GM12878 (cell line): ENCODE measurements around the gene DTWD2. TPM values are rescaled to one million over a fixed set of nuclear protein-coding genes. Genes with fewer than 3 reads are reported as not detected.
A peak's percentile ranks its signal among the peaks of the same experiment; 100 is the strongest.
"Not testable (repeated sequence)": the region's sequence is repeated elsewhere in the genome, so short reads cannot be mapped to it uniquely, and the experiment has no call there.

Experiments
- ATAC-seq: fragments of 200-7000 bp; cut with Tn5 transposase; 3 replicates; pipeline ENCODE4 v1.9.1; 2020; ENCODE audit warnings: mild to moderate bottlenecking, moderate library complexity
- BruUV-seq: library from RNA; stranded (reverse); fragments of 400-500 nt; replicated peaks from 2 replicates; lab custom pipeline; 2021; lab: Mats Ljungman, UMichigan
- CTCF ChIA-PET: fragments of 300-600 bp; sonication (Branson Sonifier 250); formaldehyde crosslinking; extraction: SDS; loops from one replicate; lab custom pipeline; 2021; ENCODE audit warnings: inconsistent platforms; lab: Yijun Ruan, JAX
- POLR2A ChIA-PET: fragments of 350-600 bp; formaldehyde crosslinking; extraction: SDS; loops from one replicate; lab custom pipeline; 2021; ENCODE audit warnings: inconsistent platforms; lab: Charles Lee
- RAD21 ChIA-PET: fragments of 300-600 bp; sonication (Branson Sonifier 250); formaldehyde crosslinking; loops from one replicate; lab custom pipeline; 2023; ENCODE audit warnings: antibody characterized with exemption; ENCODE audit not compliant: unreplicated experiment; lab: Charles Lee
- SMC1A ChIA-PET: fragments of 300-600 bp; sonication (Branson Sonifier 250); formaldehyde crosslinking; loops from one replicate; lab custom pipeline; 2023; ENCODE audit not compliant: unreplicated experiment, uncharacterized antibody; lab: Charles Lee
- DNase-seq: peaks from one replicate; pipeline ENCODE4 v3.0.0-alpha.2; 2011; ENCODE audit warnings: low read depth, low spot score
- FAIRE-seq: peaks from 3 replicates; lab custom pipeline; 2011; peaks lifted over from hg19 to GRCh38; lab: Jason Lieb, UNC
- H2AFZ ChIP-seq: 2 replicates; pipeline ENCODE4 v1.6.0; 2011; ENCODE audit warnings: low read depth, low read length, control low read depth; ENCODE audit not compliant: control insufficient read depth
- H3K27ac ChIP-seq: 2 replicates; pipeline ENCODE4 v1.5.1; 2011; ENCODE audit warnings: control low read depth; ENCODE audit not compliant: control insufficient read depth, insufficient read depth
- H3K27me3 ChIP-seq, 2 experiments: replicated peaks in 1 of 2; 2 replicates each; pipeline versions ENCODE4 v1.6.0 to v1.6.1; 2011; ENCODE audit warnings: low read length in 1 of 2; ENCODE audit not compliant: control insufficient read depth in 2 of 2, insufficient read depth in 2 of 2
- H3K36me3 ChIP-seq, 2 experiments: 2 replicates each; pipeline ENCODE4 v1.5.1; 2011; ENCODE audit warnings: low read length in 1 of 2; ENCODE audit not compliant: control insufficient read depth in 2 of 2, insufficient read depth in 2 of 2
- H3K4me1 ChIP-seq: 2 replicates; pipeline ENCODE4 v1.6.1; 2011; ENCODE audit warnings: mild to moderate bottlenecking, low read length, moderate library complexity, mixed read lengths; ENCODE audit not compliant: control insufficient read depth, insufficient read depth
- H3K4me2 ChIP-seq: 2 replicates; pipeline ENCODE4 v1.6.0; 2011; ENCODE audit warnings: control low read depth; ENCODE audit not compliant: control insufficient read depth, insufficient read depth
- H3K4me3 ChIP-seq: fragments of 200-600 bp; sonication (generic); 2 replicates; pipeline ENCODE4 v1.5.1; 2016
- H3K79me2 ChIP-seq: 2 replicates; pipeline ENCODE4 v1.6.0; 2011; ENCODE audit warnings: low read length; ENCODE audit not compliant: control insufficient read depth, insufficient read depth
- H3K9ac ChIP-seq: 2 replicates; pipeline ENCODE4 v1.8.0; 2011; ENCODE audit warnings: low read length, control low read depth, mixed read lengths; ENCODE audit not compliant: control insufficient read depth, insufficient read depth
- H3K9me3 ChIP-seq: replicated peaks from 3 replicates; pipeline ENCODE4 v1.5.1; 2011; ENCODE audit warnings: mild to moderate bottlenecking, low read length; ENCODE audit not compliant: control insufficient read depth, insufficient read depth
- H4K20me1 ChIP-seq: 2 replicates; pipeline ENCODE4 v1.6.0; 2011; ENCODE audit not compliant: control insufficient read depth, insufficient read depth
- ATF7 ChIP-seq: fragments of 450-650 bp; IDR thresholded peaks from 2 replicates; pipeline ENCODE4 v1.6.1; 2016; ENCODE audit warnings: low read depth, mild to moderate bottlenecking
- CHD2 ChIP-seq: IDR thresholded peaks from 2 replicates; pipeline ENCODE4 v1.6.1; 2011; ENCODE audit warnings: low read depth, low read length, improper control_type of control experiment, borderline replicate concordance
- JUNB ChIP-seq: IDR thresholded peaks from 2 replicates; pipeline ENCODE4 v1.6.1; 2016; ENCODE audit warnings: antibody characterized with exemption, mild to moderate bottlenecking
- NFIC ChIP-seq: IDR thresholded peaks from 2 replicates; pipeline ENCODE4 v1.6.1; 2012; ENCODE audit warnings: low read depth, mild to moderate bottlenecking, inconsistent platforms, low read length, moderate library complexity
- WGBS: methylation state at CpG from one replicate; pipeline ENCODE4 v1.1.6; 2016; ENCODE audit warnings: low lambda C conversion rate; ENCODE audit not compliant: insufficient replicate concordance, insufficient coverage; ENCODE audit errors: missing lambda C conversion rate; 5-methylcytosine and 5-hydroxymethylcytosine counted together
- in situ Hi-C: fragments of 300-500 bp; cut with MboI; formaldehyde crosslinking; loops from 9 replicates; pipeline ENCODE4 v1.14.3; 2018; ENCODE audit warnings: mixed read lengths
- intact Hi-C: fragments of 100-400 bp; cut with micrococcal nuclease; formaldehyde crosslinking; loops from one replicate; pipeline ENCODE4 v1.14.2; 2022; ENCODE audit not compliant: unreplicated experiment
- polyA plus RNA-seq, 11 experiments: library from polyadenylated mRNA; depleted of rRNA in 4 of 11; unstranded in 6 of 11; stranded (reverse) in 5 of 11; fragments of >200 nt; fragmentation: Nextera tagmentation in 4 of 11; fragmentation: Illumina TruSeq in 1 of 11; extraction: Ambion mirVana in 4 of 11; extraction: Trizol in 1 of 11; gene quantifications; 1 replicate in 1 of 11; 2 replicates in 10 of 11; pipeline versions ENCODE4 v1.2.1 to v1.2.3, GENCODE V29; 2011 to 2016; ENCODE audit warnings: inconsistent platforms in 2 of 11, missing spikeins in 2 of 11, low read depth in 1 of 11
- total RNA-seq, 4 experiments: library from RNA; depleted of rRNA in 3 of 4; stranded (reverse); fragments of >200 nt in 3 of 4; fragmentation: Illumina TruSeq in 1 of 4; extraction: Trizol in 1 of 4; gene quantifications; 2 replicates each; pipeline versions ENCODE4 v1.2.1 to v1.2.3, GENCODE V29; 2013 to 2021
- TF ChIP-seq, protein P1 (sequence below): fragments of 450-650 bp; IDR thresholded peaks from 2 replicates; pipeline ENCODE4 v1.6.1; 2016; ENCODE audit warnings: mild to moderate bottlenecking

The DTWD2 gene
- total and polyA plus RNA-seq, 10 of the 15 experiments (the other 5 are each of a cell fraction or from before 2014, with no cell fraction given), result 0.93 to 8.4 (median 5.1) TPM

DNA sequence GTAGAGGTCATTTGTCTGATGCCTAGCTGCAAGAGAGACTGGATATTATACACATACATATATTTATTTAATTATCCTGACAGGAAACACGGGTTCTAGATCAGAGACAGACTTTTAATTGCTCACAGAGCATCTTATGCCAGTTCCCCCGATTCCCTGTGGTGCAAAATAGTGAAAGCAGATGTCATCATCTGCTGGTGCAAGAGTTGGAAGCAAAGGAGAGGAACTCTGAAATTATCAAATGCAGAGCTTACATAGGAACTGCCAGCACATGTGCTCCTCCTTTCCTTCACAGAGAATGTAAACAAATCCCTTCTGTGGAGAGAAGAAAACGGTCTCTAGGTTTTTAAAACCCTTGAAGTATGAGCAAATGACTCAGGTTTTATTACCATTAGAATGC is 69.3 kb downstream of the DTWD2 start:
- FAIRE-seq (no peak), ATAC-seq (no peak)
- intact Hi-C loops (no loop called here), in situ Hi-C loops (no loop called here)
- no peaks in the 10 kb centered on the region for H3K79me2 ChIP-seq
- WGBS, result 49% methylated on average over 3 of the region's 3 CpGs
- no peaks in the 10 kb centered on the region for H3K36me3 ChIP-seq
- H3K4me2 ChIP-seq, result no peak overlapping the region
- 0 out of 2 replicates have a peak overlapping the region, but pooled peaks have one; percentile 21 for H2AFZ ChIP-seq
- RAD21 ChIA-PET, result no interaction called here
- POLR2A ChIA-PET, result no interaction called here
- H3K27ac ChIP-seq, result no peak overlapping the region
- no peaks in the 10 kb centered on the region for H3K4me1 ChIP-seq
- TF ChIP-seq CHD2 (no peak), NFIC (no peak)
- TF ChIP-seq, all 136 proteins: peak for 0
- no peaks in the 10 kb centered on the region for H3K9me3 ChIP-seq
- DNase-seq, result no peak
- BruUV-seq, result no TSS peak
- no peak overlapping the region for H3K4me3 ChIP-seq
- ChIA-PET SMC1A (interaction anchor here (0.5 to 0.6 kb wide), 2 partner anchors 18 to 1493 kb away, joined by 3 read pairs; no protein-coding TSS in a partner anchor), CTCF (no interaction called here)
- H3K9ac ChIP-seq, result no peak overlapping the region
- H4K20me1 ChIP-seq, result no peaks in the 10 kb centered on the region
- no peaks in the 10 kb centered on the region for H3K27me3 ChIP-seq

DNA sequence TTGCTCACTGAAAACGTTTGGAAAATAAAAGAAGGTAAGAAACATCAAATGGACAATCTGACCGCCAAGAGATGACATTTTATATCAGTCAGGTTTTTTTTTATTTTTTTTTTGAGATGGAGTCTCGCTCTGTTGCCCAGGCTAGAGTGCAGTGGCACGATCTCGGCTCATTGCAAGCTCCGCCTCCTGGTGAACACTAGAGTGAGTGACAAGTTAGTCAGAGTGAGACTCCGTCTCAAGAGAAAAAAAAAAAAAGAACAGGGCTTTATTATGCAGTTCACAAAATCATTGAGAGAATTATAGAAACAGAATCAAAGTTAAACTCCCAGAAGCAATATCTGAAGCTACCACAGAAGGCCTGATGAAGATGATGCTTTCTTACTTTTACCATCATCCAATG is 70.1 kb downstream of the DTWD2 start:
- ATAC-seq (peak; percentile 69), DNase-seq (no peak), FAIRE-seq (no peak)
- no peak overlapping the region; the same call in 1 of the 2 replicates for H3K4me2 ChIP-seq
- H3K36me3 ChIP-seq, result no peaks in the 10 kb centered on the region
- ChIA-PET SMC1A (no interaction called here), POLR2A (interaction anchor here (0.6 kb wide), 1 partner anchor 421 kb away, joined by 4 read pairs; no protein-coding TSS in a partner anchor), CTCF (no interaction called here), RAD21 (no interaction called here)
- no peaks in the 10 kb centered on the region for H3K27me3 ChIP-seq
- BruUV-seq, result no TSS peak
- H3K9me3 ChIP-seq, result no peaks in the 10 kb centered on the region
- no peaks in the 10 kb centered on the region for H4K20me1 ChIP-seq
- H3K27ac ChIP-seq, result no peak overlapping the region
- H3K4me3 ChIP-seq, result no peak overlapping the region
- WGBS, result 44% methylated on average over 7 of the region's 7 CpGs
- H2AFZ ChIP-seq, result no peak overlapping the region
- H3K9ac ChIP-seq, result no peak overlapping the region
- in situ Hi-C loops, result no loop called here
- TF ChIP-seq JUNB (peak; percentile 32), ATF7 (no peak)
- TF ChIP-seq, protein P1, sequence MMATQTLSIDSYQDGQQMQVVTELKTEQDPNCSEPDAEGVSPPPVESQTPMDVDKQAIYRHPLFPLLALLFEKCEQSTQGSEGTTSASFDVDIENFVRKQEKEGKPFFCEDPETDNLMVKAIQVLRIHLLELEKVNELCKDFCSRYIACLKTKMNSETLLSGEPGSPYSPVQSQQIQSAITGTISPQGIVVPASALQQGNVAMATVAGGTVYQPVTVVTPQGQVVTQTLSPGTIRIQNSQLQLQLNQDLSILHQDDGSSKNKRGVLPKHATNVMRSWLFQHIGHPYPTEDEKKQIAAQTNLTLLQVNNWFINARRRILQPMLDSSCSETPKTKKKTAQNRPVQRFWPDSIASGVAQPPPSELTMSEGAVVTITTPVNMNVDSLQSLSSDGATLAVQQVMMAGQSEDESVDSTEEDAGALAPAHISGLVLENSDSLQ, result peak; percentile 74
- no peaks in the 10 kb centered on the region for H3K79me2 ChIP-seq
- no peaks in the 10 kb centered on the region for H3K4me1 ChIP-seq
- intact Hi-C loops, result no loop called here

DNA sequence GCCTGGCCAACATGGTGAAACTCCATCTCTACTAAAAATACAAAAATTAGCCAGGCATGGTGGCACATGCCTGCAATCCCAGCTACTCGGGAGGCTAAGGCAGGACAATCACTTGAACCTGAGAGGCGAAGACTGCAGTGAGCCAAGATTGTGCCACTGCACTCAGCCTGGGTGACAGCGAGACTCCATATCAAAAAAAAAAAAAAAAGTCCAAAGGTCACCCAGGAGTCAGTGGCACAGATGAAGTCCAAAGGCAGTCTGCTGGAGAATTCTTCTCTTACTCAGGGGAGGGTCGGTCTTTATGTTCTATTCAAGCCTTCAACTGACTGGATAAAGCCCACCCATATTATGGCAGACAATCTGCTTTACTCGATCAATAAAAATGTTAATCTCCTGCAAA is 80.8 kb downstream of the DTWD2 start:
- CTCF ChIA-PET, result interaction anchor here (1.1 kb wide), 1 partner anchor 12 kb away, joined by 4 read pairs; no protein-coding TSS in a partner anchor
- H3K79me2 ChIP-seq, POLR2A ChIA-PET, BruUV-seq, H3K4me1 ChIP-seq, H4K20me1 ChIP-seq, H3K9ac ChIP-seq, RAD21 ChIA-PET, H3K9me3 ChIP-seq, H3K27me3 ChIP-seq, DNase-seq, H3K4me3 ChIP-seq, ATAC-seq, SMC1A ChIA-PET, intact Hi-C loops, H3K27ac ChIP-seq, H2AFZ ChIP-seq, H3K4me2 ChIP-seq, FAIRE-seq, in situ Hi-C loops, H3K36me3 ChIP-seq: not testable (repeated sequence)
- 91% methylated on average over 5 of the region's 5 CpGs for WGBS
